Left hindlimb (tissue), 1 donor: Measurements from ENCODE around the gene IQSEC1.
A peak's percentile ranks its signal among the peaks of the same experiment; 100 is the strongest.

Experiments used
- DNase-seq: peaks from one replicate; pipeline ENCODE4 v3.0.0-alpha.2; 2018

IQSEC1 gene

GRCh38 chr3:13025778-13026518 is 47.3 kb downstream of the IQSEC1 start:
- DNase-seq, result no peak

GRCh38 chr3:13025090-13025489 is 48.1 kb downstream of the IQSEC1 start:
- DNase-seq, result no peak

GRCh38 chr3:13024765-13025065 is 48.5 kb downstream of the IQSEC1 start:
- no peak for DNase-seq

- no peak for DNase-seq
Observed at GRCh38 chr3:13023971-13024764, 49.1 kb downstream of the IQSEC1 start.

GRCh38 chr3:13023235-13023970 is 49.8 kb downstream of the IQSEC1 start:
- peak; percentile 76 for DNase-seq

GRCh38 chr3:13022348-13023234 is 50.6 kb downstream of the IQSEC1 start:
- DNase-seq, result peak; percentile 94

- DNase-seq, result peak; percentile 81
Observed at GRCh38 chr3:13021141-13022114, 51.8 kb downstream of the IQSEC1 start.

- DNase-seq, result no peak
Observed at GRCh38 chr3:13020159-13020750, 53.0 kb downstream of the IQSEC1 start.

- peak; percentile 93 for DNase-seq
Observed at GRCh38 chr3:13019243-13020095, 53.8 kb downstream of the IQSEC1 start.

- DNase-seq, result no peak
Observed at GRCh38 chr3:13018561-13019242, 54.5 kb downstream of the IQSEC1 start.

- no peak for DNase-seq
Observed at GRCh38 chr3:13018043-13018451, 55.2 kb downstream of the IQSEC1 start.

GRCh38 chr3:13017361-13018042 is 55.7 kb downstream of the IQSEC1 start:
- no peak for DNase-seq

- no peak for DNase-seq
Observed at GRCh38 chr3:13016721-13017255, 56.4 kb downstream of the IQSEC1 start.

GRCh38 chr3:13016083-13016720 is 57.0 kb downstream of the IQSEC1 start:
- peak; percentile 48 for DNase-seq

- DNase-seq, result no peak
Observed at GRCh38 chr3:13015286-13016082, 57.7 kb downstream of the IQSEC1 start.

GRCh38 chr3:13014755-13015285 is 58.4 kb downstream of the IQSEC1 start:
- DNase-seq, result no peak
